DMS 273 (cell line): ENCODE results near the gene TMEM63A.
A peak's percentile ranks its signal among the peaks of the same experiment; 100 is the strongest.
"Not testable (repeated sequence)": the region's sequence is repeated elsewhere in the genome, so short reads cannot be mapped to it uniquely, and the experiment has no call there.

Experiments
- DNase-seq: peaks from one replicate; lab custom pipeline; 2025; ENCODE audit not compliant: unreplicated experiment; lab: John Stamatoyannopoulos, UW

Gene TMEM63A

GRCh38 chr1:225846331-225847310 is 35.6 kb downstream of the TMEM63A start:
- DNase-seq, result no peak

DNA sequence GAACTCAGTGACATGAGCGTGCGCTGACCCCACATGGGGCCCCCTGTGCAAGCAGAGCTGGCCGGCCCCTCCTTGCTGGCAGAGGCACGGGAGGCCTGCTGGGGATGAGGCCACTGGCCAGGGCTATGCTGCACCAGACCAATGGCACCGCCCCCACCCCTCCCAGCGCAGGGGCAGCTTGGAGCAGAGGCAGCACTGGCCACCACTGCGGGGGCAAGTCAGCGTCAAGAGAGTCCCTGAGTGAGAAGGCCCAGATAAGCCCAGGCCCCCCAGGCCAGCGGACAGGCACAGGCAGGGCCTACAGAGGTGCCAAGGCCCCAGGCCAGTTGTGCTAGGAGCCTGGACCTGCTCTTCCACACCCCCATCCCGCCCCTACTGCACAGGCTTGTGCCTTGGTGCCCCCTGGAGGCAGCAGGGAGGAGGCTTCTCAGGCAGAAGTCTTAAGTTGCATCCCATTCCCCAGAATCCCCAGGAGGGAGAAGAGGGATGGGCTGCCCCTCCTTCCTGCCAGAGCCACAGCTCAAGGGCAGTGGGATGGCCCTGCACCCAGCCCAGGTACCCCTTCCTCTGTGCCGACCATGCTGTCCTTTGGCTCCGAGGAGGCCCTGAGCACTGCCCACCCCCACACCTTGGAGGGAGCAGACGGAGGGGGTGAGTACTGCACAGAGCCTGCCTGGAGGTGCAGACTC is 36.5 kb downstream of the TMEM63A start:
- DNase-seq, result peak; percentile 91

DNA sequence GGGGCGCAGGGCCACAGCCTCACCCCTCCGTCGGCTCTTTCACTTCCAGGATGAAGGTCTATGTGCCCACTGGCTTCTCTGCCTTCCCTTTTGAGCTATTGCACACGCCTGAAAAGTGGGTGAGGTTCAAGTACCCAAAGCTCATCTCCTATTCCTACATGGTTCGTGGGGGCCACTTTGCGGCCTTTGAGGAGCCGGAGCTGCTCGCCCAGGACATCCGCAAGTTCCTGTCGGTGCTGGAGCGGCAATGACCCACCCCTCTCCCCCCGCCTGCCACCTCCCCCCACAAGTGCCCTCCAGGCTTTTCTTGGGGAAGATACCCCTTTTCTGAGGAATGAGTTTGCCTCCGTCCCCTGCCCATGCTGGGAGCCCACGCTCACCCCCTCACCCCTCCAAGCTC is 37.1 kb downstream of the TMEM63A start:
- DNase-seq, result no peak

GRCh38 chr1:225844236-225845061 is 37.7 kb downstream of the TMEM63A start:
- no peak for DNase-seq

DNA sequence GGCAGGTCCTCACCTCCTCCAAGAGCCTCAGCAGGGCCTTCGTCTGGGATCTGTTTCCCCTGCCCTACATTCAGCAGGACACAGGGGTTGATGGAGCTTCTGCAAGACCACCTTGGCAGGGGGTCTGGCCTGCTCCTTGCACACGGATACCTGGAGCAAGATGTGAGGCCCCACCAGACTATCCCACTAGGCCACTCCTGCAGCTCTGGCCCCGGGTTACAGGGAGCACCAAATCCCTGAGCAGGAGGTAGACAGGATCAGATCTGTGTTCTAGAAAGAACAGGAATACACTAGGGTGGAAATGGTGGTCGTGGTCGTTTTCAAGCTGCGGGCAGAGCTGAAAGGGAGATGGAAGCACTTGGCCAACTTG is 38.8 kb downstream of the TMEM63A start:
- DNase-seq, result no peak

GRCh38 chr1:225842788-225843425 is 39.3 kb downstream of the TMEM63A start:
- no peak for DNase-seq

DNA sequence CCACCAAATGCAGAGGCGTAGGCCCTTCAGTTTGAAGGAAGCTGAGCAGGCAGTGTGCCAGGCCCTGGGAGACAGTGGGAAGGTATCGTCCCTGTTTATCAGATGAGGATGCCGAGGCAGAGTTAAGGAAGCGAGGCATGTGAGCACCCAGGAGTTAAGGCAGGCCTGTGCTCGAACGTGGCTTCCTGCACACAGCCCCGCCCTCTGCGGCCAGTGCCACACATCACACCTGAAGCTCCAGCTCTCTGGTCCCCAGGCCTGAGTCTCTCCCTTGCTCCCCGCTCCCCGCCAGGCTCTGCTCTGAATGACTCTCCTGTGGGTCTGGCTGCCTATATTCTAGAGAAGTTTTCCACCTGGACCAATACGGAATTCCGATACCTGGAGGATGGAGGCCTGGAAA is 40.1 kb downstream of the TMEM63A start:
- DNase-seq, result no peak

DNA sequence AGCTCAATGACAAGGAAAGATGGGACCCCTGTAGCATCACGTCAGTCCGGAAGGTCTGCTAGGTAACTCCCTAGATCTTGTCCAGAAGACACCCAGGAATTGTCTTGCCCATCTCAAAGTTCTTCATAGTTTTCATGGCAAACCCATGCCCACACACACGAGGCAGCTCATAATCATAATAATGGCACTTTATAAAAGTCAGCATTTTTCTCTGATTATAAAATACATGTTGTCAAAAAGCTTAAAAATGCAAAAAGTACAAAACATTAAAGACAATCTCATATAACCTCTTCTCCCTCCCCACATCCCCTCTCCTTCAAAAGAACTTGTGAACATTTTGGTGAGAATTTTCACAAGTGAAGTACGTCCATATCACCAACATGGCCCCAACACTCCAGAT is 41.5 kb downstream of the TMEM63A start:
- DNase-seq, result no peak

- DNase-seq, result no peak
Measured at GRCh38 chr1:225840223-225840610, 42.0 kb downstream of the TMEM63A start.

GRCh38 chr1:225838793-225839192 is 43.4 kb downstream of the TMEM63A start:
- no peak for DNase-seq

- not testable (repeated sequence) for DNase-seq
Measured at GRCh38 chr1:225836296-225836695, 45.9 kb downstream of the TMEM63A start.

- peak; percentile 52 for DNase-seq
Measured at GRCh38 chr1:225835856-225836255, 46.3 kb downstream of the TMEM63A start.

- peak; percentile 51 for DNase-seq
Measured at GRCh38 chr1:225834417-225835329, 47.5 kb downstream of the TMEM63A start.

- DNase-seq, result no peak
Measured at GRCh38 chr1:225830841-225831240, 51.3 kb downstream of the TMEM63A start.

DNA sequence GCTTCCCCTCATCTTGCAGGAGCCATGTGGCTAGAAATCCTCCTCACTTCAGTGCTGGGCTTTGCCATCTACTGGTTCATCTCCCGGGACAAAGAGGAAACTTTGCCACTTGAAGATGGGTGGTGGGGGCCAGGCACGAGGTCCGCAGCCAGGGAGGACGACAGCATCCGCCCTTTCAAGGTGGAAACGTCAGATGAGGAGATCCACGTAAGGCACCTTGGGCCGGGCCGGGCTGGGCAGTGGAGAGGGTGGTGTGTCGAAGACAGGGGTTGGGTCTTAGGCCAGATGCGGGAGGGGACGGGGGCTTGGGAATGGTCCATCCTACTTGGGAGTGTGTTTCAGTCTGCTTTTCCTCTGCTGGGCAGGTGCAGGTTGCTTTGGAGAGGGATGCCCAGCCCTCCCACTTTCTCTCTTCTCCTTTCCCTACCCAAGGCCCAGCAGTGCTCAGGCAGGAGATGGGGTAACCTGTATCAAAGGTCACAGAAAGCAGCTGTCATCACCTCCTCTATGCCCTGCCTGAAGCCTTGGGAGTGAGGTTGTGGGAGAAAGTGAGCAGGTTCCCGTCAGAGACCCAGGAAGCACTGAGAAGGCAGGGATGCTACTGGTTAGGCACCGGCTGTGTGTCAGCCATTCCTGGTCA is 53.4 kb downstream of the TMEM63A start:
- no peak for DNase-seq

GRCh38 chr1:225827076-225827475 is 55.1 kb downstream of the TMEM63A start:
- DNase-seq, result no peak

GRCh38 chr1:225825607-225826007 is 56.6 kb downstream of the TMEM63A start:
- peak; percentile 31 for DNase-seq

DNA sequence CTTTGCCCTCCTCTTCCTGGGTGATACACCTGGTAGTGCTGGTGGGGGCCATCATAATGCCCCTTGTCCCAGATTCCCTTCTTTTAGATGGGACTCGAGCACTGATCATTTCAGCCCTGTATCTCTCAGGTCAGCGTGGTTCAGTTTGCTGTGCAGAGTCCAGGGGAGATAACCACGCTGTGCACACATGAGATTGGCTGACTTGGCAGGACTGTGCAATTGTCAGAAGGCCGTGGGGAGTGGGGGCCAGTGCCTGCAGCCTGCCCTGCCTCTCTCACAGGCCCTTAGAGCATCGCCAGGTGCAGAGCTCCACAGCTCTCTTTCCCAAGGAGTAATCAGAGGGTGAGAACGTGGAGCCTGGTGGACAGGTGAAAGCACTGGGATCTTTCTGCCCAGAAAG is 57.1 kb downstream of the TMEM63A start:
- no peak for DNase-seq

- DNase-seq, result peak; percentile 33
Measured at GRCh38 chr1:225824533-225824941, 57.6 kb downstream of the TMEM63A start.
